Vagina (tissue), 2 donors: ENCODE measurements around the gene UBE2E3. TPM values are rescaled to one million over a fixed set of nuclear protein-coding genes. Genes with fewer than 3 reads are reported as not detected.

ENCODE experiments used
- DNase-seq, 2 donors: peaks; one replicate each; pipeline ENCODE4 v3.0.0-alpha.2; 2017; ENCODE audit errors: extremely low spot score in 2 of 2
- H3K27ac ChIP-seq: fragments of 200-600 bp; sonication (generic); one replicate; pipeline ENCODE4 v1.5.1; 2019
- H3K27me3 ChIP-seq: fragments of 200-600 bp; sonication (generic); one replicate; pipeline ENCODE4 v1.5.1; 2019
- H3K36me3 ChIP-seq, 2 donors: fragments of 200-600 bp; sonication (generic); one replicate each; pipeline ENCODE4 v1.5.1; 2017 to 2019
- H3K4me1 ChIP-seq: fragments of 200-600 bp; sonication (generic); one replicate; pipeline ENCODE4 v1.5.1; 2019
- H3K4me3 ChIP-seq, 2 donors: fragments of 200-600 bp; sonication (generic); 1 replicate in 1 of 2; 2 replicates in 1 of 2; pipeline ENCODE4 v1.5.1; 2016 to 2019
- H3K9me3 ChIP-seq: fragments of 200-600 bp; sonication (generic); one replicate; pipeline ENCODE4 v1.5.1; 2019
- CTCF ChIP-seq, 3 experiments: fragments of 450-650 bp in 2 of 3; fragments of 200-600 bp in 1 of 3; sonication (generic) in 1 of 3; IDR thresholded peaks; one replicate each; pipeline ENCODE4 v1.5.1; 2017 to 2019; ENCODE audit warnings: antibody characterized with exemption in 3 of 3, mild to moderate bottlenecking in 2 of 3, moderate library complexity in 2 of 3
- POLR2A ChIP-seq, 2 donors: fragments of 450-650 bp; IDR thresholded peaks; one replicate each; pipeline ENCODE4 v1.6.1; 2017; ENCODE audit warnings: antibody characterized with exemption in 2 of 2, mild to moderate bottlenecking in 2 of 2, moderate library complexity in 2 of 2
- POLR2AphosphoS5 ChIP-seq, 2 donors: sonication (generic); formaldehyde crosslinking; IDR thresholded peaks; one replicate each; pipeline ENCODE4 v1.9.0; 2017; ENCODE audit warnings: antibody characterized with exemption in 2 of 2, mild to moderate bottlenecking in 2 of 2, low read depth in 1 of 2; ENCODE audit not compliant: insufficient read depth in 1 of 2
- intact Hi-C: fragments of 100-400 bp; cut with DNase I; formaldehyde crosslinking; loops from one replicate; pipeline ENCODE4 v1.15.1; 2023
- total RNA-seq: library from RNA; depleted of rRNA; stranded (reverse); fragments of >200 nt; gene quantifications from one replicate; pipeline ENCODE4 v1.2.3, GENCODE V29; 2016

Gene UBE2E3
- total RNA-seq, 1 donor from 2014 or later: 59.9 TPM

GRCh38 chr2:180959787-180960186 lies 20.6 kb upstream of the UBE2E3 start:
- no peak for DNase-seq
- intact Hi-C loops: no loop called here
- Histone ChIP-seq H3K4me3 (no peak overlapping the region), H3K9me3 (no peaks in the 10 kb centered on the region), H3K27ac (no peak overlapping the region), H3K4me1 (no peaks in the 10 kb centered on the region), H3K27me3 (no peaks in the 10 kb centered on the region), H3K36me3 (no peaks in the 10 kb centered on the region)
- TF ChIP-seq POLR2A (IDR thresholded peaks at IDR 0.05) (no peak), POLR2AphosphoS5 (IDR thresholded peaks at IDR 0.05; ENCODE audit: insufficient read depth in 1 of 2, low read depth in 1 of 2) (no peak), CTCF (IDR thresholded peaks at IDR 0.05) (no peak)

- Histone ChIP-seq H3K36me3 (no peaks in the 10 kb centered on the region), H3K27ac (no peak overlapping the region), H3K4me3 (no peak overlapping the region), H3K27me3 (no peaks in the 10 kb centered on the region), H3K9me3 (no peaks in the 10 kb centered on the region), H3K4me1 (no peaks in the 10 kb centered on the region)
- TF ChIP-seq POLR2AphosphoS5 (IDR thresholded peaks at IDR 0.05; ENCODE audit: insufficient read depth in 1 of 2, low read depth in 1 of 2) (no peak), CTCF (IDR thresholded peaks at IDR 0.05) (no peak), POLR2A (IDR thresholded peaks at IDR 0.05) (no peak)
- DNase-seq: no peak
- intact Hi-C loops: no loop called here
Observed at GRCh38 chr2:180960982-180961381, 19.4 kb upstream of the UBE2E3 start.

- Histone ChIP-seq H3K36me3 (no peaks in the 10 kb centered on the region), H3K9me3 (no peaks in the 10 kb centered on the region), H3K4me1 (no peaks in the 10 kb centered on the region), H3K27ac (no peak overlapping the region), H3K4me3 (no peak overlapping the region), H3K27me3 (no peaks in the 10 kb centered on the region)
- intact Hi-C loops: no loop called here
- TF ChIP-seq CTCF (IDR thresholded peaks at IDR 0.05) (no peak), POLR2AphosphoS5 (IDR thresholded peaks at IDR 0.05; ENCODE audit: insufficient read depth in 1 of 2, low read depth in 1 of 2) (no peak), POLR2A (IDR thresholded peaks at IDR 0.05) (no peak)
- DNase-seq: no peak
Observed at GRCh38 chr2:180962727-180963314, 17.6 kb upstream of the UBE2E3 start.

- DNase-seq: no peak
- Histone ChIP-seq H3K9me3 (no peaks in the 10 kb centered on the region), H3K27ac (no peak overlapping the region), H3K36me3 (no peaks in the 10 kb centered on the region), H3K4me1 (no peaks in the 10 kb centered on the region), H3K27me3 (no peaks in the 10 kb centered on the region), H3K4me3 (no peak overlapping the region)
- no peak for TF ChIP-seq POLR2AphosphoS5 (IDR thresholded peaks at IDR 0.05; ENCODE audit: insufficient read depth in 1 of 2, low read depth in 1 of 2)
- no peak for TF ChIP-seq CTCF (IDR thresholded peaks at IDR 0.05)
- no peak for TF ChIP-seq POLR2A (IDR thresholded peaks at IDR 0.05)
- intact Hi-C loops: no loop called here
Observed at GRCh38 chr2:180966378-180966777, 14.0 kb upstream of the UBE2E3 start.

GRCh38 chr2:180969124-180969523 lies 11.3 kb upstream of the UBE2E3 start:
- no peaks in the 10 kb centered on the region for H3K27me3 ChIP-seq
- H3K36me3 ChIP-seq: no peaks in the 10 kb centered on the region
- TF ChIP-seq CTCF (IDR thresholded peaks at IDR 0.05) (no peak), POLR2A (IDR thresholded peaks at IDR 0.05) (no peak)
- no peaks in the 10 kb centered on the region for H3K9me3 ChIP-seq
- H3K4me1 ChIP-seq: no peaks in the 10 kb centered on the region
- H3K27ac ChIP-seq: no peak overlapping the region
- H3K4me3 ChIP-seq: no peak overlapping the region
- intact Hi-C loops: no loop called here
- DNase-seq: no peak
